ENCODE data around the gene ZFAND3.

Gene ZFAND3

DNA sequence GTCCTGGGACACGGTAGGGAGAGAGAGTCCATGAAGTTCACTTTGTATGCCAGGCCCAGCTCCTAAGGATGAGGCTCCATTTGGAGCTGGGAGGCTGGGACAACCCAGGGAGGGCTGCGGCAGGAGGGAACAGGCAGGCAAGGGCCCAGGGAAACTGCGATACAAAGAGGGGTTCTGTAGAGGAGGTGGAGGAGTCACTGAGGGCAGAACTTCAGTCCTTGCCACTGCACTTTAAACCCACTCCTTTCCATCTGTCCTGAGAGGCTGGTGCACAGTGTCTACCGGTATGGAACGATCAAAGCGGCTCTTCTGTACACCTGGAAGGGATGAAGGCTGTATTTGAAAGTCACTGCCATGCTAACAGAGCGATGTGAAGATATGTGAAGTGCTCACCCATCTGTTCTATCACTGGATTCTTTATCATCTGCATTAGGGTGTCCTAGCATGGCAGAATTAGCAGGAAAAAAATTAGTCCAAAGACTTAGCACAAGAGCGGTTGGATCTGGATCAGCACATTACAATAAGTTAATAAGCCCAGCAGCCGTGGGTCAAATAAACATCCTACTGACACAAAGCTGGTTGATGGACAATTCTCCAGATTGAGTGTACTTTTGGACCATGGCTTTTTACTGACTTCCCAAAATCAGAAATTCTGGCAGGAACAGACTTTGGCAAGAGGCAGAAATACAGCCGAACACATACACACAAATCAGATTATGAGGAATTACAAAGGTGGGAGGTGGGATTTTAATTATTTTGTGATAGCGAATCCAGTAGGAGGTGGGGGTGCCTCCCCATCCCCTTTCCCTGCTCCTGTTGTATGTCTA, 20.9 kb upstream of the ZFAND3 start:
- no peak for DNase-seq (ENCODE audit: low read depth)

DNA sequence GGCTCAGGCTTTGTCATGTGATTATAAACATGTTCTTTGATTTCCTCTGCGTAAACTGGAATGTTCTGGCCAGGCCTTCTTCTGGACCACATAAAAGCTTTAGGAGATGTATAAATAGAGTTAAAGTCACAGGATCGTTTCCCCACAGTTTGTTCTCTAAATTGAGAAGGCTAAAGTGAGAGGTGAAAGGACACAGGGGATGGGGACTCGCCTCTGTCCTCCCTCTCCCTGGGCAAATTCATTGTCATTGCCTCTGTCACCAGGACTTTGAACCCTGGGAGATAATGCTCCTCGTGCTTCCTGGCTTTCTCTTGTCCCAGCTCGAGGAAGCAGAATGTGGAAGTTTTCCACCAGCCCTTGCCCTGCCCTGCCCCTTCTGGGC, 20.3 kb upstream of the ZFAND3 start:
- no peak for DNase-seq (ENCODE audit: low read depth)

DNA sequence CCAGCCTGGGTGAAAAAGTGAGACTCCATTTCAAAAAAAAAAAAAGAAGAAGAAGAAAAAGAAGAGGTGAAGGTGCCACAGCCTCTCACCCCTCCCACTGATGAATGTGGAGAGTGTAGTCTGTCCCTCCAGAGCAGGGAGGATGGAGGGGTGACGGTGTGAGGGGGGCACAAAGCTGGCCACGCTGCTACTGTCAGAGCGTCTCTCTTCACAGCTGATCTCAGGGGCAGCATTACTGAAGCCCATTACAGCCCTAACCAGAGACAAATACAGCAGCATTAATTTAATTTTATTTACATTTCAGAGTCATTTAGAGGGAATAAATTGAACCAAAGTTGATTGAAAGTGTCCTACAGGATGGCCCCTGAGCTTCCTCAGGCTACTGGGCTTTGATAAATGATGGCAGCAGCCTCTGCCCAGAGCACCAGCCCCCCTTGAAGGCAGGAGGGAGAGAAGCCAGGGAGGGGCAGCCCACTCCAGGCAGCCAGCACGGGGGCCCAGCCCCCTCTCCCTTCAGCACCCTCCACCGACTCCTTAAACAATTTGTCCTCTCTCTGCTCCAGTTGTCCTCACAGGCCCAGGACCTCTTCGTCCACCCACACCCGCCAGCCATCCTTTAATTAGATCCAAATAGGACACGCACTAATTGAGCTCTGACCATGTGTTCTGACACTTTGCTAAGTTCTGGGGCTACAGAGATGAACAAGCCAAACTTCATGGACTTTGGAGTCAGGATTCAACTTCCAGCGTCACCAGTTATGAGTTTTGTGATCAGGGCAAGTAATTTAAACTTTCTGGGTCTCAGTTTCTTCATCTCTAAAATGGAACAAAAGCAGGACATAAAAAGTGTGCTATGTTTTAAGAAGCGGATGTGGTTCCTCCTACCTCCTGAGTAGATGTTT, 18.6 kb upstream of the ZFAND3 start:
- DNase-seq (ENCODE audit: low read depth): no peak

DNA sequence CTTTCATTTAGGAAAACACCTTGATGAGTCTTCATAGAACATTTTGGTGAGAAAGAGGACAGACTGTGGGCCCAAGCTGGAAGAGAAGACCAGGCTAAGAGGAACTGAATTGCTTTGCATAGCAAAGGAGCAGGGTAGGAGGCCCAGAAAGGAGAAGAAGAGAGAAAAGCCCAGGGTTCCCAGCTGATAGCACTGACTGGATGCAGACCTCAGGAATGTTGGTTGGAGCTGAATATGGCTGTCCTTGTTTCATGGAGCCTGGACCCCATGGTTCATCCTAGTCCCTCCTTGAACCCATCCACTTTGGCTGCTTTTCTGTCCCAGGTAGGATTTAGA, 18.0 kb upstream of the ZFAND3 start:
- no peak for DNase-seq (ENCODE audit: low read depth)

DNA sequence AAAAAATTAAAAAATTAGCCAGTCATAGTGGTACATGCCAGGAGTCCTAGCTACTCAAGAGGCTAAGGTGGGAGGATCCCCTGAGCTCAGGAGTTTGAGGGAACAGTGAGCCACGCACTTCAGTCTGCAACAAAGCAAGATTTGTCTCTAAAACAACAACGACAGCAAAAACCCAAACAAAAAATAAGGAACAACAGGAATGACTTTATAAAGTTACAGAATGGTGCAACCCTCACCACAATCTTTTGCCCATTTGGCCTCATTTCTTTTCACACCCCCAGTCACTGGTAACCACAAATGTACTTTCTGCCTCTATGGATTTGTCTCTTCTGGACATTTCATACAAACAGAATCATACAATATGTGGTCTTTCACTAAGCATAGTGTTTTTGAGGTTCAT, 16.7 kb upstream of the ZFAND3 start:
- DNase-seq (ENCODE audit: low read depth): no peak

DNA sequence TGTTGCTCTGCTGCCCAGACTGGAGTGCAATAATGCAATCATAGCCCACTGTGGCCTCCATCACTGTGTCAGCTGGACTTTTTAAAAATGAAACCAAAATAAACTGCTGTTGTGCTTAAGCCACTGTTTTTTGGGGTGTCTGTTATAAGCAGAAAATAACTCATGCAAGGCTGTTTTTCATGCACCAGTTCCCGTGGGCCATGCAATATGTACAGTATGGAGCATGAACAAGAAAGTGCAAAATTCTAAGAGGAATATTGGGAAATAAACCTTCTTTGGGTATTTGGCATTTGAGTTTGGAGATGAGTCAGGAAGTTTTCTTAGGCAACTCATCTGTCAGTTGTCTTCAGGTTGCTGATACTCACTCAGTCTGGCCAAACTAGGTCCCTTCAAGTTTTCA, 14.9 kb upstream of the ZFAND3 start:
- no peak for DNase-seq (ENCODE audit: low read depth)

DNA sequence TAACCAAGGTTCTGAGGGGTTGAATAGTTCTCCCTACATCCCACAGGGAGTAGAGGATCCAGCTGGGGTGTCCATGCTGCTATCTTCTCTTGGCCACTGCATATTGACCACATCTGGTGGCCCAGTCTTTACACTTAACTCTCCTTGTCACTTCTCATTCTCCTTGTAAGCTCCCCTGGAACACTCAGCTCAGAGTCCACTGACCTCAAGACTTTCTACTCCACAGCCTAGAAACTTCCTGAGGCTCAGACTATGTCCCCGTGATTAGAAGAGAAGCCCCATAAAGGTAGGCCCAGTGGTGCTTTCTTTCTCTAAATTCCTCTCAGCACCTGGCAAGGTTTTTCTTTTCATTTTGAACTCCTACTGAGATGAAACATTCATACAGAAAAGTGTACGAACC, 13.3 kb upstream of the ZFAND3 start:
- DNase-seq (ENCODE audit: low read depth): no peak

DNA sequence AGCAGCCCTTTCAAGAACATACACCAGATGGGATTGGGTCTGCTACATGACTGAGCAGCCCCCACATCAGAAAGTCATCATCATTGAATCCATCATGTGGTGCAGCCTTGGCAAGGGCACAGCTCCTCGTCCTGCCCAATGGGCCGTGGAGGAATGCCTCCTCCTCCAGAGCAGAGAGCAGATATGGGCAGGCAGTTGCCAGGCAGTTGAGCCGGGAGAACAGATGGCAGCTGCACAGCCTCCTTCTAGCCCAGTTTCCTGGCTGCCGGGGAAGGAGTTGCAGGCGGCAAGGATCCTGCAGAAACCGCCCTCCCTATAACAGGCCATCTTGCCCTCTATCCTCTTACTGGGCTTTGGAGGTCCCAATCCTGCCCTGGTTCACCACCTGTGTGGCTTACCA, 11.9 kb upstream of the ZFAND3 start:
- DNase-seq (ENCODE audit: low read depth): no peak

DNA sequence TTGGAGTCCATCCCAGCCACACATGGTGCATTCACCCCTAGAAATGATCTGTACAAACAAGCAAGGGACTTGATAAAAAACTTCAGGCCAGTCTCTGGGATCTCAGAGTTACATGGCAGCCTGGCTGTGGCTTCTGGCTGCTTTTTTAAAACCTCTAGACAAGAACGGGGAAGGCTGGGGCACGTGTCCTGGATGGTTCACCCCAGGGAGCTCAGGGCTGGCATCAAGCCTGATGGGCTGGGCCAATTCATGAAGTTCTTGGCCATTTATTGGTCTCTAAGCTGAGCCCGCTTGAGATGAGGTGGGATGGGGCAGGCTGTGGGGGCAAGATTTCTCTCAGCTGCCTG, 10.4 kb upstream of the ZFAND3 start:
- no peak for DNase-seq (ENCODE audit: low read depth)

DNA sequence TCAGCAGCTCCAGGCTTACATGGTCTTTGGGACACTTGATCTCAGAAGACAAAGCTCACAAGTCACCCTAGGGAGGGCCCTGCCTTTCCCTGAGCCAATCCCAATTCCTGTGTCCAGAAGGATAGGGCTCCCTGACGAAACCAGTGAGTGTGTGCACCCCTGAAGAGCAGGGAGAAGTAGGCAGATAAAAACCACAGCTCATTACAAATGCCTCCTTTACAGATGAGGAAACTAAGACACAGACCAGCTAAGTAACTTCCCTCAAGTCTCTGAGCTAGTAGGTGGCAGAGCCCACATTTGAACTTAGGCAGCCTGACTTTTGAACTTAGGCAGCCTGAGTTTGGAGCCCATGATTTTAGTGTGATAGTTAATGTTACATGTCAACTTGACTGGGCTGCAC, 6.7 kb upstream of the ZFAND3 start:
- no peak for DNase-seq (ENCODE audit: low read depth)

DNA sequence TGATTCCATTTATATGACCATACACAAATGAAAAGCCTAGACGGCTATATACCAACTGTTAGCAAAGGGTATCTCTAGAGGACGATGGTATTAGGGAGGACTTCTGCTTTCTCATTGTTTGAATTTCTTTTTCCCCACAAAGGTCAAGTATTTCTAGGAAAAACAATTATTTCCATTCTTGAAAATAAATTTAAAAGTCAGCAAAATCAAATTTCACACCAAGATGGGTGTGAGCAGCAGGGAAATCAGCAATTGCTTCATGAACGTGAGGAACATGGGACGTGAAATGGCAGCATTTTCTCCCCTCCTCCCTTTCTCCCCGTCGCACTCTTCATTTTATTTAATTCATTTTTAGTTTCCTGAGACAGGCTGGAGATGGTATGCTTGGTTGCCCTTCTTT, 5.2 kb upstream of the ZFAND3 start:
- no peak for DNase-seq (ENCODE audit: low read depth)

DNA sequence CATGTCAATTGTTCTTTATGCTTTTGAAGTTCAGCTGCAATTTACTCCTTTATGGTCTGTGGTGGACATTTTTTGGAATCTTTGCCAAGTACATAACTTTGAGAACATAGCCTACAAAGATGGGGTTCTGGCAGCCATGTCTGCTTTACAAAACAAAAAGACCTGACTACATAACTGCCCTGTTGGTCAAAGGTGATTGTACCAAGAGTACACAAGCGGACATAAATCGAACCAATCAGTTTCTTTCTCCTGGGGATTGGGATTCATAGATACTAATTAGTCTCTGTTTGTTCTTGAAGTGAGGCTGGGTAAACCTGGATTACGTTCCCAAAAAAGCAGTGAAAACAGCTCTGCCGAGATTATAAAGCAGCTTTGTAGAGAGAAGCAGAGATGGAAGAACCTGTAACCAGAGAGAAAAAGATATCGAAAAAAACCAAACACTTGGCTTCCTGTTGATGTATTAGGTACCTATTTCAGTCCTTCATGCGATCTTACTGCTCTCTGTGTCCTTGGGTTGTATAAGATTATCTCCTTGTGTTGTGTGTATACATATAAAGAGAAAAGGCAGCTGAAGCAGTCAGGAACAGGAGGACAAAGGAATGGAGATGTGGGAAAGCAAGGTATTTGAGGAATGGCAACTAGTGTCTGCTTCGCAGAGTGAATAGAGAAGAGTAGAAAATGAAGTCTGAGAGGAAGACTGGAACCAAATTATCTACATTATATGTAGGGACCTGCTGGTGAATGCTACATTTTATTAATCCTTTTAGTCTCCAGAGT, 2.7 kb upstream of the ZFAND3 start:
- no peak for DNase-seq (ENCODE audit: low read depth)

DNA sequence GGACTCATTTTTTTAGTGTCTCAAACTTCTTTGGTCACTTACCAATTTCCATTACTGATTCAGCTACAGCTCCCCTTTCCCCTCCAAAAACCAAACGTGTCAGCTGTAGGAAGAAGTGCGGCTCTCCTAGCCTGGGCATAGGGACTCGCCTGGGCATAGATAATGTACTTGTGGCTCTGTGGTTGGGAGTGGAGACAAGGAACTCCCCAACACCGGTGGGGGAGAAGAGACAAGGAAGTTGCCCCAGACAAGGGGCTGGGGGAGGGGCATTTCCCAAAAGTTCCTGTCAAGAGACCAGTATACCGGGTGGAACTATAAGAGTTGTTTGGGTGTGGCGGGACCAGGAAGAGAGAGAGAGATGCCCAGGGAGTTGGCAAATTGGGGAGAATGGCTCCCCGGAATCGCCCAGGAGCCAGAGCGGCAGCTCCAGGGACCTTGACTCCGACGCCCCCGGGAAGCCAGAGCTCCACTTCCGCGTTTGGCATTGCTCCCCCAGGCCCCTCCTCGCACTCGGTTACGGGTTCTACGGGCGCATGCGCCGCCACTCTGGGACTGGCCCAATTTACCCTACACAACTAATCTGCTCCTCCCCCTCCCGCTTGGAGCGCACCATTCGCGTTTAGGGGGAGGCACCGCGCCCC, 871 bp upstream of the ZFAND3 start:
- DNase-seq (ENCODE audit: low read depth): peak; percentile 88

DNA sequence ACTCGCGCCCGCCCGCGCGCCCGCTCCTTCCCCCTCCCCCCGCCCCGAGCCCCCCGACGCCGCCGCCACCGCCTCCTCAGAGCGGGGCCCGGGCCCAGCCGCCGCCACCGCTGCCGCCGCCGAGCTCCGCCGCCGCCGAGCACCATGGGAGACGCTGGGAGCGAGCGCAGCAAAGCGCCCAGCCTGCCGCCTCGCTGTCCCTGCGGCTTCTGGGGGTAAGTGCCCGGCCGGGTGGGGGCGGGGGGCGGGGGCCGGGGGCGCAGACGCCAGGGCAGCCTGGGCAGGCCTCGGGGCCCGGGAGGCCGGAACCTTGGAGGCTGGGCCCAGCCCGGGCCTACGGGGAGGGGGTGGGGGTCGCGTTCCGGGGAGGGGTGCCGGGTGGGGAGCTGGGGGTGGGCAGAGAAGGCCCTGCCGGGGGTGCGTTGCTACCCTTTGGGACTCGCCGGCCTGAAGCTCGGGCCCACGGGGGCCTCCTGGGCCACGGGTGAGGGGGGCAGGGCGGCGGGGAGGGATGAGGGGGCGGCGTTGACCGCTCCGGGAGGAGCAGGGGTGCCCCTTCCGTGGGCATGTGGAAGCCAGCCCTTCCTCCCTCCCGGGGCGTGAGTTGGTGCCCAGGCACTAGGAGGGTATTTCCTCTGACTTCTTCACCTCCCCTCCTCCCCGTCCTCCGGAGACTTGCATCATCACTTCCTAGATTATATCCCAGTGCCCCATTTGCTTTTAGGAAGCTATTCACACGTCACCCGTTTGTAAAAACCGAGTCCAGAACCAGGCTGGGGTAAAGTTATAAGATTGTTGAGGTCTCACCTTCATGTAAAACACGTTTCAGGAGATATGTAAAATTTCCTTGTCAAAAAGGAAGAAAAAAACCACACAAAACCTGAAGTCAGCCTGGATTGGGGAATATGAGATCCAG, 533 bp downstream of the ZFAND3 start:
- peak; percentile 30 for DNase-seq (ENCODE audit: low read depth)

DNA sequence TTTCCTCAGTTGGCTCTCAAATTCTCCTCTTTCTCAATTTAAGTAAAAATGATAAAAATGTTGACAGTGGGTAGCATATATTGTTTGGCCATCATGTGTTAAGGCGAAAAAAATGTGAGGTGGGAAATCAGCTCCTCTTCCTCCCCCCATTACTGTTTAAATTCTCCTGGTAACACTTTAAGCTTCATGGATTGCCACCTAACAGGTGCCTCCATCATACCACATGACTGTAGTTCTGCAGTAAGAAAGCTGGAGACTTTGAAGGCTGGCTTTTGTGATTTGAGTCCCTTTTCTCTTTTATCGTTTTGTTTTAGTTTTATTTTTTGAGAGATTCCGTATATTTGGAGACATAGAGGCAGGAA, 1.2 kb downstream of the ZFAND3 start:
- no peak for DNase-seq (ENCODE audit: low read depth)

DNA sequence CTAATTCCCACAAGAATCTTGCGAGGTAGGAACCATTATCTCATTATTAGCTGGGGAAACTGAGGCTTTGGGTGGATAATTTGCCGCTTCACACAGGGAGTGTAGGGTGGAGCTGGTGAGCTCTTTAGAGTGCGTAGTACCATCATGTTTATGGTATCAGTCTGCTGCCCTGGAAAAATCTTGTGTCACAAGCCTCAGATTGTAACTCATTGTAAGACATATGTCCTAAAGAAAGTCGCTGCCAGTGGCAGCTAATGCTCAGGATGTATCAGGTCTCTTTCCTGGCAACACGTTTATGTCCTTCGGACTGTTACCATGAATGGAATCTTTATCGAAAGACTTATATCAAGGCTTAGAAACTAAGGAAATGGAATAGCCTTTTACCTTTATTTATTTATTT, 1.9 kb downstream of the ZFAND3 start:
- DNase-seq (ENCODE audit: low read depth): no peak

DNA sequence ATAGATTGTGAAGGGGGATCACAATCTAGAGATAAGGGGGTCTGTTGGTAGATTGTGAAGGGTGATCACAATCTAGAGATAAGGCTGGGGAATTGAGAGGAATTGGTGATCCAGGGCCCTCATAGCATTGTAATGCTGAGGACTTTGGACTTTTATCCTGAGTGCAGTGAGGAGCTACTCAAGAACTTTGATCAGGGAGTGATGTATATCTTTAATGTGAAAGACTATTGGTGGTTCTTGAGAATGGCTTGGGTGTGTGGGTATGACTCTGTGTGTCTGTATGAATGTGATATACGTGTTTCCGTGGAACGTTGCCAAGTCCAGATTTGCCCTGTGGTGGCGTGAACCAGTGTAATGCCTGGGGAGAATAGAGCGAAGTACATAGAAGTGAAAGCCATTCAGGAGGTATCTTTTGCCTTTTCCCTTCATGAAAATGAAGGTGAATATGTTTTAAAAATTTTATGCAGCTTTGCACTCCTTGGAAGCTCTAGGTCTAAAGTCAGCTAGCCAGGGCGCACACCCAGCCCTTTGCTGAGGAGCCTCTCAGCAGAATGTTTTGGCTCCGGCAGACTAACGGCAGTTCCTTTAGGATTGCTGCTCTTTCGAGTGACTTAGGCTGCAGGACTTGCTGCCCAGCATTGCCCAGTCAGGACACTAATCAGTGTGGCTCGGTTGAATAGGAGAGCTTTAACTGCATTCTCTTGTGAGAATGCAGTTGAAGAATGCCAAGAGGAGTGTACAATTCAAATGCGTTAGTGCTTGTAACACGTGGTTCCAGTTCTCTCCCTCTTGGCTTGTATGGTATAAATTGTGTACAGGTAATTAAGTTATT, 3.5 kb downstream of the ZFAND3 start:
- DNase-seq (ENCODE audit: low read depth): no peak

DNA sequence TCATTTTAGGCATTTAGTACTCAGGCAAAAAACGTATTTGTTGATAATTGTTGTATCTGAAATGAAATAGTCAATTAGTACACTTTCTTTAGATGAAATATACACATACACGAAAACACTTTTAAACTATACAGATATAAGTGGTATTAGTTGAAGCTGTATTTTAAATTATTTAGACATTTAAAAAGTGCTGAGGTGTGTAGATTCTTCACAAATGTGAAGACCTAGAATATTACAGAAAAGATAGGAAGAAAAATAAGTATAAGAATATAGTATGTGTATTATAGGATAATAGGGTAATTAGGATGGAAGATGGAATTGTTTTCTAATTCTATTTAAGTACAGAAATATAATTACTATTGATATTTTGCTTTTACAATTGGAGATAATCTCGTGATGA, 4.6 kb downstream of the ZFAND3 start:
- DNase-seq (ENCODE audit: low read depth): no peak

DNA sequence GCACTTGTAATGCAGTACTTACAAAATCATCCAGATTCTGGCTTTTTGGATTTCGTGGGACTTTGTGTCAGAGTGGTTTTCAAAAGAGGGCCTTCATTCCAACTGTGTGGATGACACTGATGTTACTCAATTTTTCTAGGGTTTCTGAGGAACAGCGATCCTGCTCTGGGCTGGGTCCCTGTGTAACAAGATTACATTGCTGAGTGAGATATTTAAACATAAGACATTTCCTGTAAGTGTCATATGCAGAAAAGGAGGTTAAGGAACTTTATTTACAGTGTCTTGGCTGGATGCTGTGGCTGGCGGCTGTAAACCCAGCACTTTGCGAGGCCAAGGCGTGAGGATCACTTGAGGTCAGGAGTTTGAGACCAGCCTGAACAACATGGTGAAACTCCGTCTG, 6.7 kb downstream of the ZFAND3 start:
- no peak for DNase-seq (ENCODE audit: low read depth)

DNA sequence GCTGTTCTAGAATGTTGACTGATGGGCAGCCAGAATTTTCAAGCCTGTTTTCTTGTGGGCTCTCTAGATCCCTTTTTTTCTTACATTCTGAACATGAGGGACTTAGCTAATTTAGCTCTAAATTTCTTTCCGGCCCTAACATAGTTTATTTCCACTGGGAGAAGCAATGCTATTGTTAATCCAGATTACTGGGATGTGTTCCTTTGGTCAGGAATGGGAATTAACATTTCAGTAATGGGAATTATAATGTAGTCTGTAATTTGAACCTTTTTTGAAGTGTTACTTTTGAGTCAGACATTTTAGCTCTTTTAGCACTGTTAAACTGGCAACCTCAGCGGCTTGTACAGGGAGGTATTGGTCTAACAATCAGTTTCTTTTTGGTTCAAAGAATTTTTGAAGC, 7.5 kb downstream of the ZFAND3 start:
- DNase-seq (ENCODE audit: low read depth): no peak
